Spleen (tissue), 11 donors: Measurements from ENCODE around the gene GRID2. TPM values are rescaled to one million over a fixed set of nuclear protein-coding genes. Genes with fewer than 3 reads are reported as not detected.

ENCODE experiments used
- DNase-seq: peaks from one replicate; pipeline ENCODE4 v3.0.0-alpha.2; 2020
- H3K27ac ChIP-seq, 8 donors: fragments of 200-600 bp; sonication (generic) in 7 of 8; 1 replicate in 4 of 8; 2 replicates in 4 of 8; pipeline versions ENCODE4 v1.5.0 to v1.8.0; 2016 to 2021; ENCODE audit warnings: inconsistent platforms in 4 of 8, mild to moderate bottlenecking in 4 of 8, moderate library complexity in 1 of 8
- H3K27me3 ChIP-seq, 7 donors: fragments of 200-600 bp; sonication (generic) in 6 of 7; replicated peaks in 1 of 7; 1 replicate in 4 of 7; 2 replicates in 3 of 7; pipeline versions ENCODE4 v1.5.0 to v1.8.0; 2016 to 2021; ENCODE audit warnings: inconsistent platforms in 3 of 7, mild to moderate bottlenecking in 1 of 7
- H3K36me3 ChIP-seq, 6 donors: fragments of 200-600 bp; sonication (generic) in 5 of 6; 1 replicate in 4 of 6; 2 replicates in 2 of 6; pipeline versions ENCODE4 v1.5.0 to v1.8.0; 2016 to 2021; ENCODE audit warnings: inconsistent platforms in 2 of 6
- H3K4me1 ChIP-seq, 6 donors: fragments of 200-600 bp; sonication (generic) in 5 of 6; 1 replicate in 3 of 6; 2 replicates in 3 of 6; pipeline versions ENCODE4 v1.5.0 to v1.8.0; 2016 to 2021; ENCODE audit warnings: inconsistent platforms in 3 of 6
- H3K4me3 ChIP-seq, 8 donors: fragments of 200-600 bp; sonication (generic) in 7 of 8; 1 replicate in 4 of 8; 2 replicates in 4 of 8; pipeline versions ENCODE4 v1.5.0 to v1.8.0; 2016 to 2021; ENCODE audit warnings: inconsistent platforms in 4 of 8, mild to moderate bottlenecking in 4 of 8, moderate library complexity in 2 of 8
- H3K9me3 ChIP-seq, 8 donors: fragments of 200-600 bp; sonication (generic) in 7 of 8; 1 replicate in 4 of 8; 2 replicates in 4 of 8; pipeline versions ENCODE4 v1.5.0 to v1.8.0; 2016 to 2021; ENCODE audit warnings: inconsistent platforms in 4 of 8
- CTCF ChIP-seq, 11 experiments: fragments of 200-600 bp in 7 of 11; fragments of 450-650 bp in 4 of 11; sonication (generic) in 4 of 11; IDR thresholded peaks in 8 of 11; conservative IDR thresholded peaks in 3 of 11; 1 replicate in 7 of 11; 2 replicates in 4 of 11; pipeline versions ENCODE4 v1.4.0 to v1.8.0; 2016 to 2021; ENCODE audit warnings: antibody characterized with exemption in 11 of 11, inconsistent platforms in 4 of 11, mild to moderate bottlenecking in 1 of 11
- POLR2A ChIP-seq, 3 donors: fragments of 450-650 bp; IDR thresholded peaks; one replicate each; pipeline ENCODE4 v1.5.1; 2017; ENCODE audit warnings: antibody characterized with exemption in 3 of 3, mild to moderate bottlenecking in 1 of 3
- POLR2AphosphoS5 ChIP-seq, 3 donors: sonication (generic); formaldehyde crosslinking; IDR thresholded peaks; one replicate each; pipeline ENCODE4 v1.5.1; 2017; ENCODE audit warnings: antibody characterized with exemption in 3 of 3
- WGBS, 5 donors: extraction: QIAGEN DNeasy Blood & Tissue Kit in 3 of 5; methylation state at CpG; one replicate each; pipeline versions ENCODE4 v1.1.5 to v1.1.7; 2013 to 2018; 5-methylcytosine and 5-hydroxymethylcytosine counted together
- intact Hi-C: fragments of 100-400 bp; cut with DNase I; formaldehyde crosslinking; loops from one replicate; pipeline ENCODE4 v1.15.0; 2023; ENCODE audit warnings: low total_unique reads
- polyA plus RNA-seq, 3 donors: library from polyadenylated mRNA; stranded (reverse); fragments of 200-250 nt; gene quantifications; one replicate each; pipeline ENCODE4 v1.2.1, GENCODE V29; 2013
- total RNA-seq, 7 donors: library from RNA; depleted of rRNA in 3 of 7; stranded (reverse); fragments of >200 nt in 3 of 7; fragmentation: NEBNext Ultra II Directional in 4 of 7; extraction: Animal tissue kit (Norgen Biotek cat#: 25700) in 4 of 7; gene quantifications; one replicate each; pipeline versions ENCODE4 v1.1.0 to v1.2.1, GENCODE V29; 2016 to 2021
- donor health status: healthy with polysubstance abuse.
- donor health status: DM: no; HTN: no; CAD: no; lungs with moderate emphysema.
- donor health status: DM: no; HTN: no; CAD: no.
- donor health status: Bipolar disorder and iron deficiency.
- donor health status: healthy.
- donor health status: DM: no; HTN: no; CAD: no.
- donor health status: DM: yes; HTN: yes; CAD: no.

GRID2 gene
- total and polyA plus RNA-seq, 10 donors = 0.03 to 0.92 (median 0.22) TPM; not detected in 4

- Histone ChIP-seq H3K27ac (no peak overlapping the region), H3K36me3 (no peaks in the 10 kb centered on the region), H3K4me3 (no peak overlapping the region), H3K9me3 (no peaks in the 10 kb centered on the region), H3K27me3 (no peaks in the 10 kb centered on the region), H3K4me1 (no peaks in the 10 kb centered on the region)
- TF ChIP-seq CTCF (IDR thresholded peaks at IDR 0.05 in 8 of 11, conservative IDR thresholded peaks at IDR 0.05 in 3 of 11) (no peak), POLR2A (IDR thresholded peaks at IDR 0.05) (no peak), POLR2AphosphoS5 (IDR thresholded peaks at IDR 0.05) (no peak)
- intact Hi-C loops = no loop called here
- WGBS, 5 donors = 74 to 97% (median 88%) methylated on average over 1 of the region's 1 CpG
- DNase-seq = no peak
Observed at GRCh38 chr4:93147524-93148212, 843.9 kb downstream of the GRID2 start.

GRCh38 chr4:93152491-93152890 is 848.7 kb downstream of the GRID2 start:
- intact Hi-C loops = no loop called here
- no peak for DNase-seq
- H3K36me3 ChIP-seq = no peaks in the 10 kb centered on the region
- no peaks in the 10 kb centered on the region for H3K4me1 ChIP-seq
- WGBS, 5 donors = 81 to 94% (median 86%) methylated on average over 2 of the region's 2 CpGs
- H3K9me3 ChIP-seq = no peaks in the 10 kb centered on the region
- TF ChIP-seq POLR2AphosphoS5 (IDR thresholded peaks at IDR 0.05) (no peak), CTCF (IDR thresholded peaks at IDR 0.05 in 8 of 11, conservative IDR thresholded peaks at IDR 0.05 in 3 of 11) (no peak), POLR2A (IDR thresholded peaks at IDR 0.05) (no peak)
- no peaks in the 10 kb centered on the region for H3K27me3 ChIP-seq
- no peak overlapping the region for H3K27ac ChIP-seq
- no peak overlapping the region for H3K4me3 ChIP-seq

DNA sequence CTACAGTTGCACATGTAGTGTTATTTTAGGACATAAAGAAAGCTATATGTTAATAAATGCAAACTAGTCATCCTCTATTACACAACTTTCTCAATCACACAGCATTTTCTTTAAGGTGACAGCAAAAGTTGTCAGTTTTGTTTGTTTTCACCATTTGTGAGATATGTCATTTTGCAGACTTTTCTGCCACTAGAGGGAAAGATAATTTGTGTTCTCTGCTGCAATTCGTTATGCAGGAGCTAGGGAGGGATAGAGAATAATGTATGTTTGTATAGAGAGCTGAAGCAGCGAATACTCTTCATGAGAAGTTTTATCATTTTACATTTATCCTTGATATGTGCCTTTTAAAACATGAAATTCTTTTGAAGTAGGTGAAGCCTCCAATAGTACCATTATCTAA is 854.2 kb downstream of the GRID2 start:
- H3K27ac ChIP-seq = no peak overlapping the region
- no peaks in the 10 kb centered on the region for H3K9me3 ChIP-seq
- intact Hi-C loops = no loop called here
- H3K4me1 ChIP-seq = no peaks in the 10 kb centered on the region
- H3K36me3 ChIP-seq = no peaks in the 10 kb centered on the region
- no peaks in the 10 kb centered on the region for H3K27me3 ChIP-seq
- no peak overlapping the region for H3K4me3 ChIP-seq
- TF ChIP-seq POLR2A (IDR thresholded peaks at IDR 0.05) (no peak), POLR2AphosphoS5 (IDR thresholded peaks at IDR 0.05) (no peak), CTCF (IDR thresholded peaks at IDR 0.05 in 8 of 11, conservative IDR thresholded peaks at IDR 0.05 in 3 of 11) (no peak)
- no peak for DNase-seq
- 54 to 67% (median 59%) methylated on average over 2 of the region's 2 CpGs for WGBS, 5 donors

- intact Hi-C loops = no loop called here
- TF ChIP-seq CTCF (IDR thresholded peaks at IDR 0.05 in 8 of 11, conservative IDR thresholded peaks at IDR 0.05 in 3 of 11) (no peak), POLR2AphosphoS5 (IDR thresholded peaks at IDR 0.05) (no peak), POLR2A (IDR thresholded peaks at IDR 0.05) (no peak)
- no peaks in the 10 kb centered on the region for H3K36me3 ChIP-seq
- H3K9me3 ChIP-seq = no peaks in the 10 kb centered on the region
- no peak overlapping the region for H3K27ac ChIP-seq
- no peaks in the 10 kb centered on the region for H3K27me3 ChIP-seq
- H3K4me3 ChIP-seq = no peak overlapping the region
- no peak for DNase-seq
- WGBS, 5 donors = 88 to 97% (median 91%) methylated on average over 4 of the region's 4 CpGs
- no peaks in the 10 kb centered on the region for H3K4me1 ChIP-seq
Observed at GRCh38 chr4:93168053-93168452, 864.3 kb downstream of the GRID2 start.
